Stimulated activated naive CD4-positive, alpha-beta T cell (primary cell): ENCODE results near the gene PACRG.
A peak's percentile ranks its signal among the peaks of the same experiment; 100 is the strongest.

Experiments used
- DNase-seq, 6 experiments: peaks; one replicate each; lab custom pipeline; 2025; lab: John Stamatoyannopoulos, UW

PACRG gene

GRCh38 chr6:163243692-163244589 lies 516.2 kb downstream of the PACRG start:
- no peak for DNase-seq

GRCh38 chr6:163248051-163248450 lies 520.3 kb downstream of the PACRG start:
- DNase-seq, result no peak

- DNase-seq, result no peak
Measured at GRCh38 chr6:163249651-163250101, 521.9 kb downstream of the PACRG start.

- DNase-seq, result no peak
Measured at GRCh38 chr6:163250116-163250515, 522.3 kb downstream of the PACRG start.

GRCh38 chr6:163252061-163252591 lies 524.4 kb downstream of the PACRG start:
- no peak for DNase-seq

- peak in 1 of 6 experiments; percentile 5 for DNase-seq
Measured at GRCh38 chr6:163253556-163254213, 525.9 kb downstream of the PACRG start.

GRCh38 chr6:163254341-163254835 lies 526.6 kb downstream of the PACRG start:
- DNase-seq, result no peak

GRCh38 chr6:163255265-163255664 lies 527.5 kb downstream of the PACRG start:
- no peak for DNase-seq

- DNase-seq, result no peak
Measured at GRCh38 chr6:163259689-163260088, 531.9 kb downstream of the PACRG start.

GRCh38 chr6:163260111-163260895 lies 532.5 kb downstream of the PACRG start:
- DNase-seq, result no peak

- no peak for DNase-seq
Measured at GRCh38 chr6:163260911-163261310, 533.1 kb downstream of the PACRG start.

- DNase-seq, result no peak
Measured at GRCh38 chr6:163261361-163261760, 533.6 kb downstream of the PACRG start.

GRCh38 chr6:163262080-163262479 lies 534.3 kb downstream of the PACRG start:
- DNase-seq, result no peak

- no peak for DNase-seq
Measured at GRCh38 chr6:163263196-163263595, 535.4 kb downstream of the PACRG start.

GRCh38 chr6:163263998-163264661 lies 536.4 kb downstream of the PACRG start:
- DNase-seq, result no peak

GRCh38 chr6:163264662-163265035 lies 536.9 kb downstream of the PACRG start:
- no peak for DNase-seq

GRCh38 chr6:163281634-163282033 lies 553.9 kb downstream of the PACRG start:
- DNase-seq, result no peak

GRCh38 chr6:163282672-163283071 lies 554.9 kb downstream of the PACRG start:
- no peak for DNase-seq

- DNase-seq, result no peak
Measured at GRCh38 chr6:163284151-163284550, 556.4 kb downstream of the PACRG start.

- no peak for DNase-seq
Measured at GRCh38 chr6:163285691-163286090, 557.9 kb downstream of the PACRG start.

GRCh38 chr6:163287626-163288025 lies 559.9 kb downstream of the PACRG start:
- DNase-seq, result no peak
